ENCODE results near the gene PRKCD.
A peak's percentile ranks its signal among the peaks of the same experiment; 100 is the strongest.

The PRKCD gene

DNA sequence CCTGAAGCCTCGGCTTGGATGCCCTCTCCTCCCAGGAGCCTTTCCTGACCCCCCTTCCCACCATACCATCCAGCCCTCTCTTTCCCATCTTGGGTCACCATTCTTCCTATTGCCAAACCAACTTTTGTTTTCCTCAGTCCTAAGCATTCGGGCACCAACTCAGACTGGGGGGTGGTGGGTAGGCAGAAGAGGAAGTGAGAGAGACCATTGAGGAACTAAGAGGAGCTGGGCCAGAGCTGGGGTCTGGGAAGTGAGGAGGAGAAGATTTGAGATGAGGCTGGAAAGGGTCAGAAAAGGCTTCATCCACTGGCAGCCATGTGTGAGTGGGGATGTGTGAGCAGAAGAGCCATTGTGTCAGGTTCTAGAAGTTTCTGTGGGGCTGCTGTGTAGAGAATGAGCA, 57.1 kb downstream of the PRKCD start:
- in situ Hi-C loops (cut with HindIII; ENCODE audit: low sequenced_read_pairs) = no loop called here
- no peak for DNase-seq (ENCODE audit: low read depth)
- H3K4me3 ChIP-seq (ENCODE audit: low read depth, low read length) = no peak overlapping the region
- TF ChIP-seq, protein P1, sequence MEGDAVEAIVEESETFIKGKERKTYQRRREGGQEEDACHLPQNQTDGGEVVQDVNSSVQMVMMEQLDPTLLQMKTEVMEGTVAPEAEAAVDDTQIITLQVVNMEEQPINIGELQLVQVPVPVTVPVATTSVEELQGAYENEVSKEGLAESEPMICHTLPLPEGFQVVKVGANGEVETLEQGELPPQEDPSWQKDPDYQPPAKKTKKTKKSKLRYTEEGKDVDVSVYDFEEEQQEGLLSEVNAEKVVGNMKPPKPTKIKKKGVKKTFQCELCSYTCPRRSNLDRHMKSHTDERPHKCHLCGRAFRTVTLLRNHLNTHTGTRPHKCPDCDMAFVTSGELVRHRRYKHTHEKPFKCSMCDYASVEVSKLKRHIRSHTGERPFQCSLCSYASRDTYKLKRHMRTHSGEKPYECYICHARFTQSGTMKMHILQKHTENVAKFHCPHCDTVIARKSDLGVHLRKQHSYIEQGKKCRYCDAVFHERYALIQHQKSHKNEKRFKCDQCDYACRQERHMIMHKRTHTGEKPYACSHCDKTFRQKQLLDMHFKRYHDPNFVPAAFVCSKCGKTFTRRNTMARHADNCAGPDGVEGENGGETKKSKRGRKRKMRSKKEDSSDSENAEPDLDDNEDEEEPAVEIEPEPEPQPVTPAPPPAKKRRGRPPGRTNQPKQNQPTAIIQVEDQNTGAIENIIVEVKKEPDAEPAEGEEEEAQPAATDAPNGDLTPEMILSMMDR (IDR thresholded peaks at IDR 0.05; ENCODE audit: low read depth, low read length, missing control alignments) = no peak

DNA sequence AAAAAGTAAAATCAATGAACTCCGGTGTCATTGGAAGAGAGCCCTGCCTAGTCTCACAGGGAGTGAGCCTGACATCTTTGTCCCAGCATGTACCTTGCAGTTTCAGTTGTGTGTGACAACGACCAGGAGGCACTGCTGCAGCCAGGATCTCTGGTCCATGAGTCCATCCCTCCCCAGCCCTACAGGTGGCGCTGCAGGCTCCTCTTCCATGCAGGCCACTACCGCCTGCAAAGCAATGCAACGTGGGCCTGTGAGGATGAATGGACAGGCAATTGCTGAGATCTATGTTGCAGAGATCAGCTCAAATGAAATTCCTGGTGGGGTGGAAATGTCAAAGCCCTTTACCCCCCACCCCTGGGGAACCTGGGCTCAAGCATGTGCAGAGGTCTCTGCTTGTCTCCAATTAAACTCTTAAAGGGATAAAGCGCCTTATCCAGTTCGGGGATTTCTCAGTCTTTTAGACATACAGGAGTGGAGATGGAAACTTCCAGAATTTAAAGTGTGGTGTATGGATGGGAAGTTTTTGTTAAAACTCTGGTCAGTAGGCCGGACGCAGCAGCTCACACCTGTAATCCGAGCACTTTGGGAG, 59.0 kb downstream of the PRKCD start:
- DNase-seq (ENCODE audit: low read depth) = peak; percentile 48
- no peak overlapping the region for H3K4me3 ChIP-seq (ENCODE audit: low read depth, low read length)
- in situ Hi-C loops (cut with HindIII; ENCODE audit: low sequenced_read_pairs) = no loop called here
- TF ChIP-seq, protein P1 (IDR thresholded peaks at IDR 0.05; ENCODE audit: low read depth, low read length, missing control alignments) = peak; percentile 98

DNA sequence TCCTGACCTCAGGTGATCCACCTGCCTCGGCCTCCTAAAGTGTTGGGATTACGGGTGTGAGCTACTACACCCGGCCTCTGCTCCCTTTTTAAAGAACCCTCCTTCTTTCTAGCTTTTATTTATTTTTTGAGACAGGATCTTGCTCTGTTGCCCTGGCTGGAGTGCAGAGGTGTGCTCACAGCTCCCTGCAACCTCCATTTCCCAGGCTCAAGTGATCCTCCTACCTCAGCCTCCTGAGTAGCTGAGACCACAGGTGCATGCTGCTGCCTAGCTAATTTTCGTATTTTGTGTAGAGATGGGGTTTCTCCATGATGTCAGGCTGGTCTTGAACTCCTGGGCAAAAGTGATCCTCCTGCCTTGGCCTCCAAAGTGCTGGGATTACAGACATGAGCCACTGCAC, 60.3 kb downstream of the PRKCD start:
- no peak for DNase-seq (ENCODE audit: low read depth)
- H3K4me3 ChIP-seq (ENCODE audit: low read depth, low read length) = no peak overlapping the region
- in situ Hi-C loops (cut with HindIII; ENCODE audit: low sequenced_read_pairs) = no loop called here
- TF ChIP-seq, protein P1 (IDR thresholded peaks at IDR 0.05; ENCODE audit: low read depth, low read length, missing control alignments) = no peak

DNA sequence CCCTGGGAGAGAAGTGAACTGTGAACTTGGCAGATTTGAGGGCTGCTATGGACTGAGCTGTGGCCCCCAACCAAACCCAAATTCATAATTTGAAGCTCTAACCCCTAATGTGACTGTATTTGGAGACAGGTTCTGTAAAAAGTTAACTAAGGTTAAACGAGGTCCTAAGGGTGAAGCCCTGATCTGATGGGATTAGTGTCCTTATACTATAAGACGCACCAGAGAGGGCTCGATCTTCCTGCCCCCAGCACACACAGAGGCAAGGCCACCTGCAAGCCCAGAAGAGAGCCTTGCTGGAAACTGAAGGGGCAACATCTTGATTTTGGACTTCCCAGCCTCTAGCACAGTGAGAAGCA, 60.8 kb downstream of the PRKCD start:
- in situ Hi-C loops (cut with HindIII; ENCODE audit: low sequenced_read_pairs) = no loop called here
- no peak for DNase-seq (ENCODE audit: low read depth)
- no peak overlapping the region for H3K4me3 ChIP-seq (ENCODE audit: low read depth, low read length)
- TF ChIP-seq, protein P1 (IDR thresholded peaks at IDR 0.05; ENCODE audit: low read depth, low read length, missing control alignments) = no peak

DNA sequence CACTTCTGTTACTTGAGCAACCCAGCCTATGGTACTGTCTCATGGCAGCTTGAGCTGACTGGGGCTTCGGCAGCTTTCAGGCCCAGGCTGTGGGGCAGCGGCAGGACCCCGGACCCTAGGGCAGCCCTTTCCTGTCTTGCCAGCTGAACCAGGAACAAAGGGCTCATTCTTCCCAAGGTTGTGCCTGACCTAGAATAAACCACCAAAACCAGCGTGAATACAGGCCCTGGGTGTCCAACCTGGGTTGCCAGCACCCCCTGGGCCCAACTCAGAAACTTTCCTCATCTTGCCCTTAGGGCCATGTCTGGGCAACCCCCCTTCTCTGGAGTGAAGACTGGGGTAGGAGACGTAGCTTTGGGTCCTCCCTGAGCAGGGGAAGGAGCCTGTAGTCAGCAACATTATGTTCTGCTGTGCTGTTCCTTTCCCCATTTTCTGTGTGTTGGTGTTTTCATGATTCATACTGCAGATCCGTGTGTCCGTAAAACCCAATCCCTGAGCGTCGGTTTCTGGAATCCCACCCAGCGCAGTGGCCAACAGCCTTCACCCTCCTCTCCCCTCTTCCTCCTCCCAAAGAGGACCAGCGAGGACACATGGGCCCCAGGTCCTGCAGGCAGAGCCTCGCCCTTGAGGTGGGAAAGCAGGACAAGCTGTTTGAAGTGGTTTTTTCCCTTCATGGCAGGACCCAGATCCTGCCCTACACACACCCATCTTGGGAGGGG, 61.3 kb downstream of the PRKCD start:
- TF ChIP-seq, protein P1 (IDR thresholded peaks at IDR 0.05; ENCODE audit: low read depth, low read length, missing control alignments) = no peak
- in situ Hi-C loops (cut with HindIII; ENCODE audit: low sequenced_read_pairs) = no loop called here
- DNase-seq (ENCODE audit: low read depth) = no peak
- H3K4me3 ChIP-seq (ENCODE audit: low read depth, low read length) = no peak overlapping the region

DNA sequence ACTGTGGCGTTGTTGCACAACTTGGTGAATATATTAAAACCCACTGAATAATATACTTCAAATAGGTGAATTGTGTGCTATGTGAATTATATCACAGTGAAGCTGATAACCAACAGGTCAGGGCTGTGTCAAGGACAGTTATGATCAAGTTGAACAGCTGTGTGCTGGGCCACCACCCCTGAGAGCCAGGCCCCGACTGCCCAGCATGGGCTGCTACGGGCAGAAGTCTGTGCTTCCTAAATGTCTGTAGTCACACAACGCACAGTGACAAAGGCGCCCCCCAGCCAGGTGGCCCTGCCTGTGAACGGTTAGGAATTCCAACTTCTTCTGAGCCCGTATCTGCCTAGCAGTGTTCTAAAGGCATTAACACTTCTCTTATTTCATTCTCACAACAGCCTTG, 62.0 kb downstream of the PRKCD start:
- TF ChIP-seq, protein P1 (IDR thresholded peaks at IDR 0.05; ENCODE audit: low read depth, low read length, missing control alignments) = no peak
- in situ Hi-C loops (cut with HindIII; ENCODE audit: low sequenced_read_pairs) = no loop called here
- no peak overlapping the region for H3K4me3 ChIP-seq (ENCODE audit: low read depth, low read length)
- no peak for DNase-seq (ENCODE audit: low read depth)
